Upper lobe of left lung (tissue), 6 donors: ENCODE data around the gene DNAAF1. TPM values are rescaled to one million over a fixed set of nuclear protein-coding genes. Genes with fewer than 3 reads are reported as not detected.

Experiments used
- ATAC-seq, 2 donors: fragments of 200-7000 bp; cut with Tn5 transposase; one replicate each; pipeline ENCODE4 v1.9.1; 2022; ENCODE audit warnings: mild to moderate bottlenecking in 2 of 2, moderate library complexity in 2 of 2; ENCODE audit not compliant: low FRiP score in 2 of 2
- DNase-seq, 2 donors: peaks; one replicate each; pipeline ENCODE4 v3.0.0-alpha.2; 2019 to 2020
- H3K27ac ChIP-seq, 4 donors: fragments of 200-600 bp; sonication (generic); one replicate each; pipeline ENCODE4 v1.5.1; 2016 to 2019
- H3K27me3 ChIP-seq, 4 donors: fragments of 200-600 bp; sonication (generic); one replicate each; pipeline ENCODE4 v1.5.1; 2017 to 2019
- H3K36me3 ChIP-seq, 4 donors: fragments of 200-600 bp; sonication (generic); one replicate each; pipeline ENCODE4 v1.5.1; 2016 to 2019
- H3K4me1 ChIP-seq, 4 donors: fragments of 200-600 bp; sonication (generic); one replicate each; pipeline ENCODE4 v1.5.1; 2018 to 2019
- H3K4me3 ChIP-seq, 4 donors: fragments of 200-600 bp; sonication (generic); one replicate each; pipeline ENCODE4 v1.5.1; 2017 to 2019; ENCODE audit warnings: mild to moderate bottlenecking in 2 of 4, moderate library complexity in 1 of 4
- H3K9me3 ChIP-seq, 4 donors: fragments of 200-600 bp; sonication (generic); one replicate each; pipeline ENCODE4 v1.5.1; 2018 to 2019
- EP300 ChIP-seq, 4 donors: sonication (generic); formaldehyde crosslinking; IDR thresholded peaks; one replicate each; pipeline ENCODE4 v1.5.1; 2017; ENCODE audit warnings: antibody characterized with exemption in 4 of 4, control low read depth in 2 of 4
- POLR2A ChIP-seq, 4 donors: fragments of 450-650 bp; IDR thresholded peaks; one replicate each; pipeline ENCODE4 v1.5.1; 2016 to 2017; ENCODE audit warnings: antibody characterized with exemption in 4 of 4, mild to moderate bottlenecking in 2 of 4
- POLR2AphosphoS5 ChIP-seq, 2 donors: sonication (generic); formaldehyde crosslinking; IDR thresholded peaks; one replicate each; pipeline ENCODE4 v1.5.1; 2017; ENCODE audit warnings: antibody characterized with exemption in 2 of 2
- WGBS, 2 donors: methylation state at CpG; one replicate each; pipeline ENCODE4 v1.1.5; 2017 to 2018; 5-methylcytosine and 5-hydroxymethylcytosine counted together
- total RNA-seq, 6 donors: library from RNA; depleted of rRNA in 4 of 6; stranded (reverse); fragments of >200 nt in 4 of 6; gene quantifications; one replicate each; pipeline versions ENCODE4 v1.1.0 to v1.2.1, GENCODE V29; 2016 to 2021
- TF ChIP-seq, protein P1 (sequence below), 6 experiments: fragments of 450-650 bp in 4 of 6; fragments of 200-600 bp in 2 of 6; sonication (generic) in 2 of 6; IDR thresholded peaks; one replicate each; pipeline ENCODE4 v1.5.1; 2016 to 2019; ENCODE audit warnings: antibody characterized with exemption in 6 of 6
- donor health status: DM: no; HTN: no; CAD: no; lungs with moderate emphysema.
- donor health status: DM: no; HTN: yes; CAD: no; lungs with severe emphysema.

The DNAAF1 gene
- total RNA-seq, 6 donors from 2014 or later: 0.97 to 58.7 (median 28.5) TPM

DNA sequence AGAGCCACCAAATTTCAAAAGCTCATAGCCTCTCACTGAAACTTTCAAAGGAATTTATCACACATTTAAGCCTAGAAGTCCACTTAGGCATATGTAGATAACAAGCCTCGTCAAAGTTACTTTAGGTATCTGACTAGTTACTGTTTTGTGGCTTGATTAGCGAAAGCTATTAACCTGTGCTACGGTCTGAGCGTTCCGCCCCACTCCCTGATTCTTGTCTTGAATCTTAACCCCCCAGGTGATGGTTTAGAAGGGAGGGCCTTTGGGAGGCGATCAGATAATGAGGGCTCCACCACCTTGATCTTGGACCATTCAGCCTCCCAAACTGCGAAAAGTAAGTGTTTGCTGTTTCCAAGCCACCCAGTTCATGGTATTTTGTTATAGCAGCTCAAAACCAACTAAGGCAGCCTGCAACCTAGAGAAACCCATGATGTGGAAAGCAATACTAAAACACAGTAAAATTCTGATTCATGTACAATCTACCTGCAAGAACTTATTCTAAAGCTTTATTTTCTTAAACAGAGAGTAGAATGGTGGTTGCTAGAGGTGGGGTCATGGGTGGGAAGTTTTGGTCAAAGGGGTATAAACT, 7.2 kb upstream of the DNAAF1 start:
- Histone ChIP-seq H3K4me3 (no peak overlapping the region), H3K27me3 (no peaks in the 10 kb centered on the region), H3K36me3 (no peaks in the 10 kb centered on the region), H3K9me3 (no peaks in the 10 kb centered on the region), H3K27ac (no peak overlapping the region), H3K4me1 (peaks cover 3 to 18% (median 8%) of the 10 kb centered on the region in 4 donors)
- ATAC-seq (no peak), DNase-seq (no peak)
- TF ChIP-seq EP300 (IDR thresholded peaks at IDR 0.05): no peak
- TF ChIP-seq, protein P1, sequence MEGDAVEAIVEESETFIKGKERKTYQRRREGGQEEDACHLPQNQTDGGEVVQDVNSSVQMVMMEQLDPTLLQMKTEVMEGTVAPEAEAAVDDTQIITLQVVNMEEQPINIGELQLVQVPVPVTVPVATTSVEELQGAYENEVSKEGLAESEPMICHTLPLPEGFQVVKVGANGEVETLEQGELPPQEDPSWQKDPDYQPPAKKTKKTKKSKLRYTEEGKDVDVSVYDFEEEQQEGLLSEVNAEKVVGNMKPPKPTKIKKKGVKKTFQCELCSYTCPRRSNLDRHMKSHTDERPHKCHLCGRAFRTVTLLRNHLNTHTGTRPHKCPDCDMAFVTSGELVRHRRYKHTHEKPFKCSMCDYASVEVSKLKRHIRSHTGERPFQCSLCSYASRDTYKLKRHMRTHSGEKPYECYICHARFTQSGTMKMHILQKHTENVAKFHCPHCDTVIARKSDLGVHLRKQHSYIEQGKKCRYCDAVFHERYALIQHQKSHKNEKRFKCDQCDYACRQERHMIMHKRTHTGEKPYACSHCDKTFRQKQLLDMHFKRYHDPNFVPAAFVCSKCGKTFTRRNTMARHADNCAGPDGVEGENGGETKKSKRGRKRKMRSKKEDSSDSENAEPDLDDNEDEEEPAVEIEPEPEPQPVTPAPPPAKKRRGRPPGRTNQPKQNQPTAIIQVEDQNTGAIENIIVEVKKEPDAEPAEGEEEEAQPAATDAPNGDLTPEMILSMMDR (IDR thresholded peaks at IDR 0.05): no peak
- TF ChIP-seq POLR2AphosphoS5 (IDR thresholded peaks at IDR 0.05): no peak
- TF ChIP-seq POLR2A (IDR thresholded peaks at IDR 0.05): no peak
- 90 to 94% methylated on average over 7 of the region's 7 CpGs for WGBS, 2 donors

DNA sequence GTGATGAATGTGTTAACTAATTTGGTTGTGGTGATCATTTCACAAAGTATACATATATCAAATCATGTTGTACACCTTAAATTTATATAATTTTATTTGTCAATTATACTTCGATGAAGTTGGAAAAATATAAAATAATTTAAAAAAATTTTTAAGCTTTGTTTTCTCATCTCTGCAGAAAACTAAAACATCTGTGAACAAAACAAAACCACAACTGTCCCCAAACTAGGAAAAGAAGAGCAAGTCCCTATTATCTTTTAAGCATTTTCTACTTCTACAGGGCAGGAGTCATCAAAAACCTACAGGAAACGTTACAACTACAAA, 6.6 kb upstream of the DNAAF1 start:
- WGBS, 2 donors: 54 to 70% methylated on average over 2 of the region's 2 CpGs
- peak overlapping the region in 2 of 4 donors; percentile 21 to 80 for H3K27ac ChIP-seq
- no peaks in the 10 kb centered on the region for H3K27me3 ChIP-seq
- H3K4me3 ChIP-seq: no peak overlapping the region
- TF ChIP-seq POLR2A (IDR thresholded peaks at IDR 0.05) (no peak), POLR2AphosphoS5 (IDR thresholded peaks at IDR 0.05) (no peak), EP300 (IDR thresholded peaks at IDR 0.05) (no peak)
- TF ChIP-seq, protein P1 (IDR thresholded peaks at IDR 0.05): no peak
- DNase-seq (no peak), ATAC-seq (no peak)
- H3K4me1 ChIP-seq: peaks cover 3 to 20% (median 8%) of the 10 kb centered on the region in 4 donors
- H3K9me3 ChIP-seq: no peaks in the 10 kb centered on the region
- no peaks in the 10 kb centered on the region for H3K36me3 ChIP-seq

DNA sequence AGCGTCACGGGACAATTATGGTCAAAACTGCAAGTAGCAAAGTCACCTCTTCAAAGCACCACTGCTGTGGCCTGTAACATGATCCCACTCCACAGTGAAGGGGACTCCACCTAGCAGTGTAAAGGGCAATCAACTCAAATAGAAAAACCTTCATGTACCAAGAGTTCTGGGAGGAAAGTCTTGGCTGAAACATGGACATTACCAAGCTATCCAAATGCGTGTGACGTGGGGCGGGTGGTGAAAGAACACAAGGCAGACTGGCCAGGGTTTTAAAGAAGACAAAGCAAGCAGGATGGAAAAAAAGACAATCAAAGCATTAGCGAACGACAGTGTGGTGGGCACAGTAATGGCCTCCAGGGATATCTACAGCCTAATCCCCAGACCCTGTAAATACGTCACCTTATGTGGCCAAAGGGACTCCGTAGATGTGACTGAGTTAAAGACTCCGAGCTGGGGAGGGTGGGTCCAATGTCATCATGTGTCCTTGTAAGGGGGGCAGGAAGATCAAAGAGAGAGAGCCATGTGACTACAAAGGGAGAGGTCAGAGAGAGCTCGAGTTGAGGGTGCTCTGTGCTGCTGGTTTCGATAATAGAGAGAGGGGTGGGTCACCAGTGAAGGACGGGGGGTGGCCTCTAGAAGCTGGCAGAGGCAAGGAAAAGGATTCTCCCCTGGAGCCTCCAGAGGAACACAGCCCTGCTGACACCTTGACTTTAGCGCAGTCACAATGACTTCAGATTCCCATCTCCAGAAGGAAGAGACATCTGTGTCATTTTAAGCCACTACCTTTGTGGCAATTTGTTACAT, 6.1 kb upstream of the DNAAF1 start:
- WGBS, 2 donors: 63 to 65% methylated on average over 14 of the region's 14 CpGs
- H3K36me3 ChIP-seq: no peaks in the 10 kb centered on the region
- no peaks in the 10 kb centered on the region for H3K9me3 ChIP-seq
- peak overlapping the region; percentile 21 to 84 (median 72) for H3K27ac ChIP-seq
- peak in 1 of 2 donors; percentile 81 for DNase-seq
- TF ChIP-seq POLR2AphosphoS5 (IDR thresholded peaks at IDR 0.05) (peak in 1 of 2 donors; percentile 28), POLR2A (IDR thresholded peaks at IDR 0.05) (peak in 1 of 4 donors; percentile 21), EP300 (IDR thresholded peaks at IDR 0.05) (peak in 2 of 4 donors; percentile 2 to 49)
- TF ChIP-seq, protein P1 (IDR thresholded peaks at IDR 0.05): no peak
- H3K27me3 ChIP-seq: no peaks in the 10 kb centered on the region
- peak overlapping the region in 1 of 4 donors; percentile 17 for H3K4me3 ChIP-seq
- peaks cover 6 to 25% (median 11%) of the 10 kb centered on the region in 4 donors for H3K4me1 ChIP-seq
- ATAC-seq: peak; percentile 59 to 83

DNA sequence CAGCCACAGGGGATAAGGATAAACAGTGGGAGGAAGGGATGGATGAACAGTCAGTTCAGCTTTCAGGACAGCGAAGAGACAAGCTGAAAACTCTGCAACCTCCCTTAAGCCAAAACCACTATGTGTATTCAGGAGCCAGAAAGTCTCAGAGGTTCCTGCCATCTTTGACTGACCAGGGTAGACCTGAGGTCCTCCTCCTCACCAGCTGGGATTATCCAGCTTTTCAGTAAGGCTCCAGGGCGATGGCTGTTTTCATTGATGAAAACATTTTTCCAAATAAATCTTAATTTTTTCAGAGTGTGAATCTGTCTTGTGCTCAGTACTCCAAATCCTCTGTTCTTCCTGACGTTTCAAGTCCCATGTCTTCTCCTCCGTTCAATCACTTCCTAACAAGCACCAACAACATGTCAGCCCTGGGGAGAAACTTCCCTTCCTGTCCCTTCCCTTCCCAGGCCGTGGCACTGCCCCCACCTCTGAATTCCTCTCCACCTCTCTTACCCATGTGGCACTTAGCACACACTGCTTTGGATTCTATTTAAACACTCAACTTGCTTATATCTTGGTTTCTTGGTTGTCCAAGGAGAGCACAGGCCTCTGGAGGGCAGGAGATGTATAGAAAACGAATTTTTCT, 5.4 kb upstream of the DNAAF1 start:
- ATAC-seq (no peak), DNase-seq (no peak)
- 73 to 79% methylated on average over 6 of the region's 6 CpGs for WGBS, 2 donors
- Histone ChIP-seq H3K4me3 (no peak overlapping the region), H3K36me3 (no peaks in the 10 kb centered on the region), H3K27me3 (no peaks in the 10 kb centered on the region), H3K4me1 (peaks cover 8 to 29% (median 14%) of the 10 kb centered on the region in 4 donors), H3K27ac (peak overlapping the region in 2 of 4 donors; percentile 80 to 84), H3K9me3 (no peaks in the 10 kb centered on the region)
- TF ChIP-seq, protein P1 (IDR thresholded peaks at IDR 0.05): no peak
- TF ChIP-seq EP300 (IDR thresholded peaks at IDR 0.05) (no peak), POLR2A (IDR thresholded peaks at IDR 0.05) (no peak), POLR2AphosphoS5 (IDR thresholded peaks at IDR 0.05) (no peak)
